Measurements from ENCODE around the gene KASH5. TPM values are rescaled to one million over a fixed set of nuclear protein-coding genes. Genes with fewer than 3 reads are reported as not detected.

Gene KASH5
- total RNA-seq, 1 donor from 2014 or later, result not detected

DNA sequence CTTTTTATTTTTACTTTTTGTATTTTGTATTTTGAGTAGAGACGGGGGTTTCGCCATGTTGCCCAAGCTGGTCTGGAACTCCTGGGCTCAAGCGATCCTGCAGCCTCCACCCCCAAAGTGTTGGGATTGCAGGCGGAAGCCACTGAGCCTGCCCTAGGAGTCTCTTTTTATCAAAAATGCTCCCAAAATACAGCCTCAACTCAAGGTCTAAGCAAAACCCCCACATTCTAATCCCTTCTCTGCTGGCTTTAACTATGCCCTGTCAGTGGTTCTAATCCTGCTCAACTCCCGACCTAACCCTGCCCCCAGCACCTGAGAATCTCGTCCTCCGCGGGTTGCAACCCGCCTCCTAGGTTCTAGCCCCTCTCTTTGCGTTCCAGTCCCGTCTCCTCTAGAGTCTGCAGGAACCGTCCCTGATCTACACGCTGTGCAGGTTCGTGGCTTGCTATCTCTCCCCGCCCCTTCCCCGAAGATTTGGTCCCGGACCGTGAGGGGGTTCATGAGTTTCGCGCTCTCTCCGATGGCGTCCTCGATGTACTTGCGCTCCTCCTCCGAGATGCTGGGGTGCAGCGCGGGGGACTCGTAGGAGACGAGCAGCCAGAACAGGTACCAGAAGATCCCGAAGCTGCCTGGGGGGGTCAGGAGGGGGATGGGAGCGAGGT is 45.3 kb downstream of the KASH5 start:
- H3K27ac ChIP-seq, result no peak overlapping the region
- H3K27me3 ChIP-seq, result peaks cover 7% of the 10 kb centered on the region
- no peak for DNase-seq (ENCODE audit: extremely low spot score in 2 of 2)
- H3K36me3 ChIP-seq, result no peaks in the 10 kb centered on the region
- intact Hi-C loops (cut with DNase I), result no loop called here
- no peak for TF ChIP-seq CTCF (IDR thresholded peaks at IDR 0.05)
- TF ChIP-seq POLR2A (IDR thresholded peaks at IDR 0.05), result no peak
- no peak for TF ChIP-seq POLR2AphosphoS5 (IDR thresholded peaks at IDR 0.05; ENCODE audit: insufficient read depth in 1 of 2, low read depth in 1 of 2)
- no peaks in the 10 kb centered on the region for H3K9me3 ChIP-seq
- H3K4me1 ChIP-seq, result peaks cover 5% of the 10 kb centered on the region
- no peak overlapping the region for H3K4me3 ChIP-seq

DNA sequence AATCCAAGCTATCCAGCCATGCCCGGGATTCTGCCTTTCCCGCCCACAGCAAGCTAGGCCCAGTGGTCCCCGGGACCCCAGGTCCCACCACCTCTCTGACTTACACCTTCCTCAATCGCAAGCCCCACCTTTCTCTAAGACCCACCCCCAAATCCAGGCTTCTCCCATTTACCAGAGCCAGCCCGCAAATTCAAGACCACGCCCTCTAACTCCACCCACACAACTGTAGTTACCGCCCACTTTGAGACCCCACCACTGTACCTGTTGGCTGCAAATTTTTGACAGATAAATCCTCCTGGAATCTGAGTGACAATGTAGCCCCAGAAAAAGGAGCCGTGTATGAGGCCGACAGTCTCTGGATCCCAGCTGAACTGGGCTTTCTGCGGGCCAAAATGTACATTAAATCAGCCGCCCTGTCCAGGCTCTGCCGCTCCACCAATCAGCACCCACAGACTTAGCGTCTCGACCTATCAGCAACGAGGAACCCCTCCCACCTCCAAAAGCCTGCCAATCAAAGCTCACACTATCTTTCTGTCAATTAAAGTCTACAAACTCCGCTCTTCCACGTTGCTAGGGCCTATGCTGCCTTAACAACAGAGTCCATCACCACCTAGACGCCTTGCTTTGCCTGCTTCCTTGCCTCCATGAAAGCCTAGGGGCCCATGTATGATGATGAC is 47.0 kb downstream of the KASH5 start:
- no peak for DNase-seq (ENCODE audit: extremely low spot score in 2 of 2)
- Histone ChIP-seq H3K27me3 (peaks cover 7% of the 10 kb centered on the region), H3K36me3 (no peaks in the 10 kb centered on the region), H3K27ac (no peak overlapping the region), H3K9me3 (no peaks in the 10 kb centered on the region), H3K4me3 (no peak overlapping the region), H3K4me1 (no peaks in the 10 kb centered on the region)
- no peak for TF ChIP-seq CTCF (IDR thresholded peaks at IDR 0.05)
- no peak for TF ChIP-seq POLR2AphosphoS5 (IDR thresholded peaks at IDR 0.05; ENCODE audit: insufficient read depth in 1 of 2, low read depth in 1 of 2)
- no peak for TF ChIP-seq POLR2A (IDR thresholded peaks at IDR 0.05)
- intact Hi-C loops (cut with DNase I), result loop anchor here (5.0 kb wide), 1 partner anchor 43 kb away; no protein-coding TSS in a partner anchor

GRCh38 chr19:49435670-49436069 is 47.6 kb downstream of the KASH5 start:
- no peaks in the 10 kb centered on the region for H3K36me3 ChIP-seq
- H3K4me1 ChIP-seq, result peaks cover 3% of the 10 kb centered on the region
- intact Hi-C loops (cut with DNase I), result loop anchor here (5.0 kb wide), 1 partner anchor 43 kb away; no protein-coding TSS in a partner anchor
- no peak for TF ChIP-seq POLR2AphosphoS5 (IDR thresholded peaks at IDR 0.05; ENCODE audit: insufficient read depth in 1 of 2, low read depth in 1 of 2)
- TF ChIP-seq POLR2A (IDR thresholded peaks at IDR 0.05), result no peak
- no peak for TF ChIP-seq CTCF (IDR thresholded peaks at IDR 0.05)
- H3K27ac ChIP-seq, result no peak overlapping the region
- no peak overlapping the region for H3K4me3 ChIP-seq
- H3K27me3 ChIP-seq, result peaks cover 7% of the 10 kb centered on the region
- no peak for DNase-seq (ENCODE audit: extremely low spot score in 2 of 2)
- H3K9me3 ChIP-seq, result no peaks in the 10 kb centered on the region

DNA sequence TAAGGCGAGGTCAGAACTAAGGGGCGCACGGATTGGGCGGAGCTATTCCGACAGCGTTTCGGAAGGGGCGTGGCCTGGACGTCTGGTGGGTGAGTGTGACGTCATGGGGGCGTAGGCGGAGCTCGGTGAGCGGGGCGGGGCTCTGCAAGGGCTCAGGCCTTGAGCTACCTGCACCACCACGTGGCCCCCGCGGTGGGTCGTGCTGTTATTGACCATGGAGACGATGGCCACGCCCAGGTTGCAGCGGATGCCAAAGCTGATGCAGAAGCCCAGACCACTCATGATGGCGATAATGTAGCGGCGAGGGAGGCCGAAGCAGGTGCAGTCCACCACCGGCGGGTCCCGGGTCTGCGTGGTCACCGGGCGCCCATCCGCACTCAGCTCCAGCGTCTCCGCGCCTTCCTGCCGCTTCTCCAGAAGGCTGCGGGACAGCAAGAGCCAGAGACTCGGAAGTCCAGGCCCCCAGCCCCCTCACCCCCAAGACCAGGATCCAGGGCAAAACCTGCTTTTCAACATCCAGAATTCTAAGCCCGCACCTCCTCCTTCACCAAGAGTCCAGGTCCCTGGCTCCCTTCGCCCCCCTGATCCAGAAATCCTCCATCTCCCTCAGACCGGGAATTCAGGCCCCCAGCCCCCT is 48.5 kb downstream of the KASH5 start:
- H3K9me3 ChIP-seq, result no peaks in the 10 kb centered on the region
- intact Hi-C loops (cut with DNase I), result loop anchor here (5.0 kb wide), 1 partner anchor 44 kb away; no protein-coding TSS in a partner anchor
- peaks cover 7% of the 10 kb centered on the region for H3K27me3 ChIP-seq
- no peak overlapping the region for H3K4me3 ChIP-seq
- no peak overlapping the region for H3K27ac ChIP-seq
- peaks cover 10% of the 10 kb centered on the region for H3K4me1 ChIP-seq
- no peaks in the 10 kb centered on the region for H3K36me3 ChIP-seq
- TF ChIP-seq POLR2A (IDR thresholded peaks at IDR 0.05) (no peak), CTCF (IDR thresholded peaks at IDR 0.05) (no peak), POLR2AphosphoS5 (IDR thresholded peaks at IDR 0.05; ENCODE audit: insufficient read depth in 1 of 2, low read depth in 1 of 2) (no peak)
- no peak for DNase-seq (ENCODE audit: extremely low spot score in 2 of 2)
